Heart left ventricle (tissue), 16 donors: Measurements from ENCODE around the gene MPRIP. TPM values are rescaled to one million over a fixed set of nuclear protein-coding genes. Genes with fewer than 3 reads are reported as not detected.

ENCODE experiments used
- ATAC-seq, 4 donors: fragments of 200-7000 bp; cut with Tn5 transposase; one replicate each; pipeline ENCODE4 v1.9.1; 2020 to 2022; ENCODE audit warnings: moderate library complexity in 4 of 4, mild to moderate bottlenecking in 3 of 4, moderate number of reproducible peaks in 1 of 4
- DNase-seq, 5 donors: peaks; one replicate each; pipeline ENCODE4 v3.0.0-alpha.2; 2020
- H3K27ac ChIP-seq, 12 donors: fragments of 200-600 bp; sonication (generic) in 4 of 12; one replicate each; pipeline versions ENCODE4 v1.5.0 to v1.8.0; 2016 to 2022; ENCODE audit warnings: mild to moderate bottlenecking in 2 of 12
- H3K27me3 ChIP-seq, 9 donors: fragments of 200-600 bp; sonication (generic) in 2 of 9; one replicate each; pipeline versions ENCODE4 v1.5.1 to v1.8.0; 2016 to 2022; ENCODE audit warnings: mild to moderate bottlenecking in 3 of 9
- H3K36me3 ChIP-seq, 9 donors: fragments of 200-600 bp; sonication (generic) in 2 of 9; one replicate each; pipeline versions ENCODE4 v1.5.0 to v1.8.0; 2018 to 2022; ENCODE audit warnings: mild to moderate bottlenecking in 2 of 9
- H3K4me1 ChIP-seq, 12 donors: fragments of 200-600 bp; sonication (generic) in 4 of 12; one replicate each; pipeline versions ENCODE4 v1.5.0 to v1.8.0; 2016 to 2022; ENCODE audit warnings: mild to moderate bottlenecking in 3 of 12
- H3K4me3 ChIP-seq, 12 donors: fragments of 200-600 bp; sonication (generic) in 4 of 12; one replicate each; pipeline versions ENCODE4 v1.5.0 to v1.8.0; 2017 to 2022; ENCODE audit warnings: mild to moderate bottlenecking in 9 of 12, moderate library complexity in 4 of 12
- H3K9me3 ChIP-seq, 12 donors: fragments of 200-600 bp; sonication (generic) in 4 of 12; one replicate each; pipeline versions ENCODE4 v1.5.0 to v1.8.0; 2016 to 2022; ENCODE audit warnings: mild to moderate bottlenecking in 1 of 12
- CTCF ChIP-seq, 12 donors: fragments of 200-600 bp; sonication (generic) in 4 of 12; IDR thresholded peaks; one replicate each; pipeline versions ENCODE4 v1.5.0 to v1.8.0; 2018 to 2022; ENCODE audit warnings: antibody characterized with exemption in 12 of 12, mild to moderate bottlenecking in 5 of 12
- POLR2A ChIP-seq, 2 donors: fragments of 450-650 bp; IDR thresholded peaks; one replicate each; pipeline ENCODE4 v1.6.1; 2017; ENCODE audit warnings: antibody characterized with exemption in 2 of 2, mild to moderate bottlenecking in 2 of 2, moderate library complexity in 2 of 2
- WGBS, 4 donors: extraction: QIAGEN DNeasy Blood & Tissue Kit in 2 of 4; methylation state at CpG; one replicate each; pipeline versions ENCODE4 v1.1.5 to v1.1.7; 2013 to 2018; 5-methylcytosine and 5-hydroxymethylcytosine counted together
- intact Hi-C, 10 donors: fragments of 100-400 bp; cut with DNase I; formaldehyde crosslinking; loops; one replicate each; pipeline versions ENCODE4 v1.11.1 to v1.14.2; 2022
- polyA plus RNA-seq, 2 donors: library from polyadenylated mRNA; stranded (reverse); fragments of 200-250 nt; gene quantifications; one replicate each; pipeline ENCODE4 v1.2.3, GENCODE V29; 2013
- total RNA-seq, 9 donors: library from RNA; depleted of rRNA in 2 of 9; stranded (reverse); fragments of >200 nt in 2 of 9; fragmentation: NEBNext Ultra II Directional in 3 of 9; extraction: Animal tissue kit (Norgen Biotek cat#: 25700) in 3 of 9; gene quantifications; one replicate each; pipeline versions ENCODE4 v1.1.0 to v1.2.4, GENCODE V29; 2016 to 2023
- donor health status: ischemic (EF 13 %, LVEDD 7.1; RV severe dilation, severe dysfunction).
- donor health status: healthy with polysubstance abuse.
- donor health status: DM: no; HTN: yes; CAD: no.
- donor health status: DM: no; HTN: no; CAD: no.
- donor health status: ischemic (EF 25% LVEDD 6.9; RV normal size, moderate dysfunction).
- donor health status: ischemic (EF 25% LVEDD 5.7; RV mildly dilated, moderate dysfunction).
- donor health status: healthy.
- donor health status: DM: yes; HTN: yes; CAD: no.
- donor health status: ischemic (EF 35%, LVEDD 5.7; RV mildly dilated, moderate dysfunction).
- donor health status: nonischemic (EF 11% LVEDD 7.7; RV severe dilation, severe dysfunction).
- donor health status: DM: yes; HTN: yes; CAD: no.
- donor health status: PGD.
- donor health status: ischemic (EF 29% LVEDD 5.4; RV normal size, mild dysfunction).
- donor health status: nonischemic (EF 23%, LVEDD 6.1; RV moderate dilation, normal function).

MPRIP gene
- total and polyA plus RNA-seq, 11 donors: 131 to 686 (median 343) TPM

DNA sequence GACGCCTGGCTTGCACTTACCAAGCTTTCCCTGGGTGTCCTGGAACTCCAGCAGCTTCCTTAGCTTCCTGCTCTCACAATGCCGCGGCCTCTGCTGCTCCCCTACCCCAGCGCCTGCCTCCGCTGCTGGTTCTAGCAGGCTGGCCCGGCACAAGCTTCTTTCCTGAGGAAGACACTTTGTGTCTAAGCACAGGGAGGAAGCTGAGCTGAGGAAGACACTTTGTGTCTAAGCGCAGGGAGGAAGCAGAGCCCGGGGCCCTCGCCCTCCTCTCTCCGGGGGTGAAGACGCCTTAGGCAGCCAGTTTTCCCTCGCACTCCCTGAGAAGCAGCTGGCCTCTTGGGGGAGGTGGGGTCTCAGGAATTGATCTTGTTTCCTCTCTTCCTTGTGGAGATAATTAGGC lies 99.0 kb downstream of the MPRIP start:
- H3K27ac ChIP-seq: peak overlapping the region in 9 of 12 donors; percentile 15 to 46 (median 24)
- no peak for TF ChIP-seq POLR2A (IDR thresholded peaks at IDR 0.05)
- TF ChIP-seq CTCF (IDR thresholded peaks at IDR 0.05): no peak
- intact Hi-C loops: loop anchor here in 7 of 10 donors (5.0 to 10.0 kb wide), 4 partner anchors 94 to 174 kb away; partner anchors contain the start of gene FLCN (in 1 of the 7)

GRCh38 chr17:17141860-17142552 lies 99.7 kb downstream of the MPRIP start:
- intact Hi-C loops: loop anchor here in 7 of 10 donors (5.0 to 10.0 kb wide), 4 partner anchors 93 to 173 kb away; partner anchors contain the start of gene FLCN (in 1 of the 7)
- WGBS, 4 donors: 55 to 63% (median 61%) methylated on average over 21 to 23 of the region's 23 CpGs

More for the DNA sequence above, 99.0 kb downstream of the MPRIP start:
- no peaks in the 10 kb centered on the region for H3K27me3 ChIP-seq
- peaks cover 0 to 100% (median 84%) of the 10 kb centered on the region in 9 donors for H3K36me3 ChIP-seq
- DNase-seq (no peak), ATAC-seq (peak in 1 of 4 donors; percentile 15)
- no peak overlapping the region for H3K4me3 ChIP-seq
- H3K9me3 ChIP-seq: no peaks in the 10 kb centered on the region
- 56 to 71% (median 63%) methylated on average over 12 of the region's 12 CpGs for WGBS, 4 donors
- H3K4me1 ChIP-seq: peaks cover 0 to 44% (median 20%) of the 10 kb centered on the region in 12 donors

GRCh38 chr17:17142556-17142955 lies 100.3 kb downstream of the MPRIP start:
- no peak overlapping the region for H3K27ac ChIP-seq
- H3K4me3 ChIP-seq: no peak overlapping the region
- H3K9me3 ChIP-seq: no peaks in the 10 kb centered on the region
- DNase-seq (no peak), ATAC-seq (no peak)
- 95 to 96% (median 96%) methylated on average over 5 to 11 of the region's 11 CpGs for WGBS, 4 donors
- intact Hi-C loops: loop anchor here in 7 of 10 donors (5.0 to 10.0 kb wide), 4 partner anchors 92 to 172 kb away; partner anchors contain the start of gene FLCN (in 1 of the 7)
- no peaks in the 10 kb centered on the region for H3K27me3 ChIP-seq
- H3K4me1 ChIP-seq: peaks cover 0 to 44% (median 20%) of the 10 kb centered on the region in 12 donors
- no peak for TF ChIP-seq POLR2A (IDR thresholded peaks at IDR 0.05)
- no peak for TF ChIP-seq CTCF (IDR thresholded peaks at IDR 0.05)
- H3K36me3 ChIP-seq: peaks cover 0 to 100% (median 84%) of the 10 kb centered on the region in 9 donors

More at GRCh38 chr17:17141860-17142552, 99.7 kb downstream of the MPRIP start:
- Histone ChIP-seq H3K27me3 (no peaks in the 10 kb centered on the region), H3K36me3 (peaks cover 0 to 100% (median 84%) of the 10 kb centered on the region in 9 donors), H3K9me3 (no peaks in the 10 kb centered on the region), H3K27ac (peak overlapping the region in 7 of 12 donors; percentile 15 to 46 (median 25)), H3K4me1 (peaks cover 0 to 44% (median 20%) of the 10 kb centered on the region in 12 donors), H3K4me3 (no peak overlapping the region)
- no peak for TF ChIP-seq POLR2A (IDR thresholded peaks at IDR 0.05)
- TF ChIP-seq CTCF (IDR thresholded peaks at IDR 0.05): peak; percentile 71 to 88 (median 78)
- DNase-seq: no peak
- peak in 2 of 4 donors; percentile 48 to 55 for ATAC-seq

DNA sequence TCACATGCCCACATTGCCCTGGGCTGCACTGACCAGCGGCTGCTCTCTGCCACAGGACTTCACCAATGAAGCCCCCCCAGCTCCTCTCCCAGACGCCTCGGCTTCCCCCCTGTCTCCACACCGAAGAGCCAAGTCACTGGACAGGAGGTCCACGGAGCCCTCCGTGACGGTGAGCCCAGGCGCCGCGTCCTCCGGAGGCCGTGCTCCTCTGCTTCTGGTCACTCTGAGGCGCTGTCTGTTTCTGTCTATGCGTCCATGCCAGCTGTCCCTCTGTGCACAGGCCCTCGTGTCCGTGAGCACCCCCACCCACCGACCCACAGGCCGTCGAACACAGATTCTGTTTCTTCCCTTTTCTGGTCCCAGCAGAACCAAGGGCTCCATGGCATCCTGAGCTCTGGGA lies 101.2 kb downstream of the MPRIP start:
- Histone ChIP-seq H3K36me3 (peaks cover 0 to 100% (median 84%) of the 10 kb centered on the region in 9 donors), H3K4me1 (peaks cover 0 to 44% (median 20%) of the 10 kb centered on the region in 12 donors), H3K27ac (no peak overlapping the region), H3K27me3 (no peaks in the 10 kb centered on the region), H3K4me3 (no peak overlapping the region), H3K9me3 (no peaks in the 10 kb centered on the region)
- WGBS, 4 donors: 92 to 95% (median 94%) methylated on average over 11 to 19 of the region's 19 CpGs
- DNase-seq (no peak), ATAC-seq (no peak)
- TF ChIP-seq POLR2A (IDR thresholded peaks at IDR 0.05): no peak
- no peak for TF ChIP-seq CTCF (IDR thresholded peaks at IDR 0.05)
- intact Hi-C loops: loop anchor here in 7 of 10 donors (5.0 to 10.0 kb wide), 4 partner anchors 91 to 171 kb away; partner anchors contain the start of gene FLCN (in 1 of the 7)
